ENCODE results near the gene BRD1.

GRCh38 chr22:49847751-49848689 lies 20.3 kb upstream of the BRD1 start:
- TF ChIP-seq CTCF (IDR thresholded peaks at IDR 0.05) (no peak), POLR2A (IDR thresholded peaks at IDR 0.05) (no peak), EP300 (IDR thresholded peaks at IDR 0.05) (no peak), POLR2AphosphoS5 (IDR thresholded peaks at IDR 0.05) (no peak)

All from suprapubic skin (tissue), 4 donors.